GM13977 (cell line): ENCODE measurements around the gene LRG1.
"Not testable (repeated sequence)": the region's sequence is repeated elsewhere in the genome, so short reads cannot be mapped to it uniquely, and the experiment has no call there.

Experiments
- DNase-seq: peaks from one replicate; pipeline ENCODE4 v3.0.0; 2012; ENCODE audit warnings: low spot score
- in situ Hi-C: fragments of 300-500 bp; cut with MboI; formaldehyde crosslinking; loops from one replicate; pipeline ENCODE4 v1.12.0; 2022; ENCODE audit warnings: low sequenced_read_pairs, low pct_unique_long_range_greater_than_20kb, mixed read lengths, inconsistent platforms; ENCODE audit not compliant: unreplicated experiment
- TF ChIP-seq, protein P1 (sequence below): IDR thresholded peaks from 2 replicates; pipeline ENCODE4 v1.5.1; 2012; ENCODE audit warnings: mild to moderate bottlenecking, control low read depth; ENCODE audit not compliant: insufficient read depth; ENCODE audit errors: extremely low read depth, missing control alignments

The LRG1 gene

DNA sequence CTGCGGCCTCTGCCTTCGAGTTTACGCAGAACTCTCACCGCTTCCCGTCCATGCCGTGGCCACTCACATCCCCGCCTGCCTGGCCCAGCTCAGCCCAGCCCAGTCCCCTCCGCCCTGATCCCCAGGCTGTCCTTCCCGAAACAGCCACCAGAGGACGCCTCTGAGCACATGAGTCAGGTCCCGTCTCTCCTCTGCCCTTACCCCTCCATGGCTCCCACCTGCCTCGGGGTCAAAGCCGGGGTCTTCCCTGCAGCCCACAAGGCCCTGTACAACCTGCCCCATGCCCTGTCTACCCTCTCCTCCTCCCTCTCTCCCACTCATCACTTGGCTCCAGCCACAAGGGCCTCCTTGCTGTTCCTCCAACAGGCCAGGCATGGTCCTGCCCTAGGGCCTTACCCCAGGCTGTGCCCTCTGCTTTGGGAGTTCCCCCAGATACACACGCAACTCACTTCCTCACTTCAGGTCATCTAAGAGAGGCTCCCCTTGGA is 27.8 kb upstream of the LRG1 start:
- TF ChIP-seq, protein P1, sequence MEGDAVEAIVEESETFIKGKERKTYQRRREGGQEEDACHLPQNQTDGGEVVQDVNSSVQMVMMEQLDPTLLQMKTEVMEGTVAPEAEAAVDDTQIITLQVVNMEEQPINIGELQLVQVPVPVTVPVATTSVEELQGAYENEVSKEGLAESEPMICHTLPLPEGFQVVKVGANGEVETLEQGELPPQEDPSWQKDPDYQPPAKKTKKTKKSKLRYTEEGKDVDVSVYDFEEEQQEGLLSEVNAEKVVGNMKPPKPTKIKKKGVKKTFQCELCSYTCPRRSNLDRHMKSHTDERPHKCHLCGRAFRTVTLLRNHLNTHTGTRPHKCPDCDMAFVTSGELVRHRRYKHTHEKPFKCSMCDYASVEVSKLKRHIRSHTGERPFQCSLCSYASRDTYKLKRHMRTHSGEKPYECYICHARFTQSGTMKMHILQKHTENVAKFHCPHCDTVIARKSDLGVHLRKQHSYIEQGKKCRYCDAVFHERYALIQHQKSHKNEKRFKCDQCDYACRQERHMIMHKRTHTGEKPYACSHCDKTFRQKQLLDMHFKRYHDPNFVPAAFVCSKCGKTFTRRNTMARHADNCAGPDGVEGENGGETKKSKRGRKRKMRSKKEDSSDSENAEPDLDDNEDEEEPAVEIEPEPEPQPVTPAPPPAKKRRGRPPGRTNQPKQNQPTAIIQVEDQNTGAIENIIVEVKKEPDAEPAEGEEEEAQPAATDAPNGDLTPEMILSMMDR, result peak; percentile 80
- in situ Hi-C loops, result no loop called here
- DNase-seq, result peak; percentile 67

DNA sequence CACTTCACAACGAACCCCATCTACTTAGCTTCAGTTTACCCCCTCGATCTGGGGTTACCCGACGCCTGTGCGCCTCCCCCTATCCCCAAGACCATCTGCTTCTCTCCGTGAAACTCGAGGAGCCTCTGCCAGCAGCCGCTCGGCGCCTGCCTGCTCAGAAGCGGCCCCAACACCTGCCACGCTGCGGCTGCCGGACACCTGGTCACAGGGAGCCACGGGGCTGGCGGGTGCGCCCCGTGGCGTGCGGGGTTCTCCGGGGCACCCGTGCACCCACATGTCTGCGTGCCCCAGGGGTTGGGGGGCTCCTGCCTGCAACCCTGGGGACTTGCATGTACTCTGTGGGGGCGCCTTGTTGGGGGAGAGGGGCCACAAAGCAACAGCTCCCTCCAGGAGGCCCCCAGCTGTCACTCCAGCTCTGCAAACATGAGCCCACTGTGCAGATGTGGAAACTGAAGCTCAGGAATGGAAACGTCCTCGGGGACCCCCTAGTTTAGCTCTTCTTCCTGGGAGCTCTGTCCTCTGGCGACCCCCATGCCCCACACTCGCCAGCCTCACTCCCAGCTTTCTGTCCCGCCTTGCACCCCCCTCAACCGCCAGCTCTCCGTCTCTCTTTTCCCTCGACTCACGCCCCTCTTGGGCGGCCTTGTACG is 26.7 kb upstream of the LRG1 start:
- in situ Hi-C loops, result no loop called here
- TF ChIP-seq, protein P1, result no peak
- no peak for DNase-seq

DNA sequence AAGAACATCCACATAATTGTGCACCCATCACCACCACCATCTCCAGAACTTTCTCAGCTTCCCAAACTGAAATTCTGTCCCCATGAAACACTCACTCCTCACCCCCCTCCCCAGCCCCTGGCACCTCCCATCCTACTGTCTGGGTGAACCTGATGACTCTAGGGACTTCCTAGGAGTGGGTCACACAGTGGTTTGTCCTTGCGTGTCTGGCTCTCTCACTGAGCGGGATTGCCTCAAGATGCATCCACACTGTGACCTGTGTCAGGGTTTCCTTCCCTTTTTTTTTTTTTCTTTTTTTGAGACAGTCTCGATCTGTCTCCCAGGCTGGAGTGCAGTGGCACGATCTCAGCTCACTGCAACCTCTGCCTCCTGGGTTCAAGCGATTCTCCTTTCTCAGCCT is 23.7 kb upstream of the LRG1 start:
- DNase-seq, in situ Hi-C loops: not testable (repeated sequence)

DNA sequence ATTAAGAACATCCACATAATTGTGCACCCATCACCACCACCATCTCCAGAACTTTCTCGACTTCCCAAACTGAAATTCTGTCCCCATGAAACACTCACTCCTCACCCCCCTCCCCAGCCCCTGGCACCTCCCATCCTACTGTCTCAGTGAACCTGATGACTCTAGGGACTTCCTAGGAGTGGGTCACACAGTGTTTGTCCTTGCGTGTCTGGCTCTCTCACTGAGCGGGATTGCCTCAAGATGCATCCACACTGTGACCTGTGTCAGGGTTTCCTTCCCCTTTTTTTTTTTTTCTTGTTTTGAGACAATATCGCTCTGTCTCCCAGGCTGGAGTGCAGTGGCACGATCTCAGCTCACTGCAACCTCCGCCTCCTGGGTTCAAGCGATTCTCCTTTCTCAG is 22.2 kb upstream of the LRG1 start:
- in situ Hi-C loops, DNase-seq: not testable (repeated sequence)

DNA sequence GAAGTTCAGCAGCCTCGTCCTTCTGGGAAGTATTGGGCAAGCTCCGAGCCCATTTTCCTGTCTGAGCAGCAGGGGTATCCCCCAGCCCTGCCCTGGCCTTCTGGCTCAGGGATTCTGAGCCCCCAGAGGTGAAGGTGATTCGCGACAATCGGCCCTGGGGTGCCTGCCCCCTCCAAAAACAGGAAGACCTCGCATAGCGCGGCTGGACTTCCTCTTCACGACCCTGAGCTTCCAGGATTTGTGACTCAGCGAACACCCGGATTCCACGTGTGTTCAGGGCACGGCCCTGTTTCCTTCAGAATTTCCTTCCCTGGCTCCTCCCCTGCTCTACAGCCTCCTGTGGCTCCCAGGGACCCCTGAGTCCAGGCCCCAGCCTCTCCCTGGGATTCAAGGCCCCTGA is 19.7 kb upstream of the LRG1 start, which contains the start of gene SEMA6B:
SEMA6B (minus strand) TSS at position 116 of the 400 bp plus-strand sequence. CDS start 1,227 bp downstream, outside the sequence.
- in situ Hi-C loops, result no loop called here

DNA sequence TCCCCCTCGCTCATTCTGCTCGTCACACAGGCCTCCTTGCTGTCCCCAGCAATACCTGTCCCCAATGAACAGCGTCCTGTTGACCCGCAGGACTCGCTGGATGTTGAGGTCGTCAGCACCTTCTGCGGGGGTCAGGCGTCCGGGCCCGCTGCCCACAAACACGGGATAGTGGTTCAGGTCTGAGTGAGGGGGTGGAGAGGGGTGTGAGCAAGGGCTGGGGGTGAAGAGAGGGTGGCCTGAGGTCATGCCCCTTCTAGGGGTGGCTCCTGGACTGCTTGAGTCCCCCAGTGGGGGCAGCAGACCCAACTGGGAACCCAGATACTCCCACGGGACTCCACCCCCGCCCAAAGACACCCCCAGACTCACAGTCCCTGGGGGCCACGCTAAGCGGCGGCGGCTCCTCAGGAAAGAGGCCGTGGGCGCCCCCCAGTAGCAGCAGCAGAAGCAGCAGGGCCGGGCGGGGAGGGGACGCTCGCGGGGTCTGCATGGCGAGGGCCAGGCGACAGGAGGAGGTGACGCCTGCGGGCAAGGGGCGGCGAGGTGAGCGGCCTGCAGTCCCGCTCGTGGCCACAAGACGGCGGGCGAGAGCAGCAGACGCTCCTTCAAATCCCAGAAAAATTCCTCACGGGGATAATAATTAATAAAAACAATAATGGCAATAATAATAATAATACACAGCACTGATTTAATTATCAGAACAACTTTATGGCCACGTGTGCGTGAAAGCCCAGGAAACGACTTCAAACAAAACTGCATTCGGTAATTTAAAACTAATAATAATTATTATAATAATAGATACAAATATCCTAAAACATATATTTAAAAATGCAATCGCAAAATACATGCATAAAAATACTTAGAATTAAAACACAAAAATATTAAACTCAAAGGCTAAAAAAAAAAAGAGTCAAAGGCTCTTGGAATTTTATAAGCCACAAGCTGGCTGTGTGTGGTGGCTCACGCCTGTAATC is 18.4 kb upstream of the LRG1 start:
- in situ Hi-C loops, result no loop called here
- TF ChIP-seq, protein P1, result peak; percentile 96
- peak; percentile 83 for DNase-seq

More for the DNA sequence above, 19.7 kb upstream of the LRG1 start, which contains the start of gene SEMA6B:
- DNase-seq, result no peak
- TF ChIP-seq, protein P1, result no peak

DNA sequence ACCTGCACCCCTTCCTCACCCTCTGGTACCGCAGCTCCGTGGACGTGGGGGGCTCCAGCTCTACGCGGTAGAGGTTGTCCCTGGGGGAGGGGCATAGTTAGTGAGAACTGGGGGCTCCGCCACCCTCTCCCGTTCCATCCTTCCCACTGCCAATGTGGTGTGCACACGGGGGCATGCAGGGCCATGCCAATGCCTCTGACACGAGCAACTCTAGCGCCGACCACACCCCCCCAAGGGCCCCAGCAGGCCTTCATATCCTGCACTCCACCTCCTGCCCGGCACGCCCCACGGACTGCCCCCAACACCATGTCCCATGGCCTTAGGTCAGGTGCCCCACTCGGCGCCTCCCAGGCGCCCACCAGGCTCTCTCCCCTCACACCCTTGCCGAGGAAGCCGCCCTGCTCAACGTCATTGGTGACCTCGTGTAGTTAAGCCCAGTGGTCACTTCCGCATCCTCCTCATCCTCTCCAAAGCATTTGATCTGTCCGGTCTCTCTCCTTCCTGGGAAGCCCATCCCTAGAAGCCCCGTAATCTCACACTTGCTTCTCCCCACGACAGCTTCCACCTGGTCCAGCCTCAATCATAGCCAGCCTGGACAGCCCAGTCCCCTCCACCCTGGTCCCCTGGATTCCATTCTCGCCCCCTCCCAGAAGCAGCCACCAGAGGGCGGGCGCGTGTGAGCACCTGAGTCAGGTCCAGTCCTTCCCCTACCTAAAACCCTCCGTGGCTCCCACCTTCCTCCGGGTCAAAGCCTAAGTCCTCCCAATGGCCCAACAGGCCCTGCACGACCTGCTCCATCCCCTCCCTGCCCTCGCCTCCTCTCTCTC is 17.5 kb upstream of the LRG1 start:
- DNase-seq, result no peak
- in situ Hi-C loops, result no loop called here
- TF ChIP-seq, protein P1, result peak; percentile 35
